Natural killer cell (primary cell): ENCODE results near the gene MAB21L4. TPM values are rescaled to one million over a fixed set of nuclear protein-coding genes. Genes with fewer than 3 reads are reported as not detected.

ENCODE experiments used
- ATAC-seq, 3 donors: fragments of 150-1000 bp in 2 of 3; fragments of 200-7000 bp in 1 of 3; cut with Tn5 transposase; 1 replicate in 1 of 3; 2 replicates in 2 of 3; pipeline ENCODE4 v1.10.0; 2021; ENCODE audit warnings: mild to moderate bottlenecking in 2 of 3, moderate library complexity in 2 of 3
- DNase-seq, 2 donors: peaks; one replicate each; pipeline versions ENCODE4 v3.0.0 to v3.0.0-alpha.2; 2013 to 2021; ENCODE audit warnings: mixed read lengths in 1 of 2
- H3K27ac ChIP-seq: one replicate; pipeline ENCODE4 v1.5.1; 2013; ENCODE audit warnings: mild to moderate bottlenecking, low read length
- H3K27me3 ChIP-seq: one replicate; pipeline ENCODE4 v1.6.1; 2013; ENCODE audit warnings: low read length; ENCODE audit not compliant: control insufficient read depth, insufficient read depth
- H3K36me3 ChIP-seq: one replicate; pipeline ENCODE4 v1.6.1; 2013; ENCODE audit warnings: low read length; ENCODE audit not compliant: control insufficient read depth, insufficient read depth
- H3K4me1 ChIP-seq: one replicate; pipeline ENCODE4 v1.6.1; 2013; ENCODE audit warnings: low read length; ENCODE audit not compliant: control insufficient read depth, insufficient read depth
- H3K4me3 ChIP-seq: one replicate; pipeline ENCODE4 v1.5.1; 2013; ENCODE audit warnings: low read length
- H3K9me3 ChIP-seq: one replicate; pipeline ENCODE4 v1.6.1; 2013; ENCODE audit warnings: low read length; ENCODE audit not compliant: control insufficient read depth, insufficient read depth
- H3K27ac Mint-ChIP-seq, 2 donors: one replicate each; pipeline ENCODE4 v1.8.0; 2022; ENCODE audit warnings: mild to moderate bottlenecking in 2 of 2, mixed read lengths in 2 of 2, moderate library complexity in 1 of 2
- H3K27me3 Mint-ChIP-seq, 2 donors: one replicate each; pipeline ENCODE4 v1.8.0; 2022; ENCODE audit warnings: low read depth in 2 of 2, mixed read lengths in 2 of 2
- H3K36me3 Mint-ChIP-seq: one replicate; pipeline ENCODE4 v1.8.0; 2022; ENCODE audit warnings: mixed read lengths
- H3K4me1 Mint-ChIP-seq, 2 donors: one replicate each; pipeline ENCODE4 v1.8.0; 2022; ENCODE audit warnings: mixed read lengths in 2 of 2
- H3K4me3 Mint-ChIP-seq: one replicate; pipeline ENCODE4 v1.8.0; 2022; ENCODE audit warnings: mild to moderate bottlenecking, moderate library complexity, mixed read lengths
- H3K9me3 Mint-ChIP-seq, 2 donors: one replicate each; pipeline ENCODE4 v1.8.0; 2022; ENCODE audit warnings: mixed read lengths in 2 of 2
- WGBS: methylation state at CpG from one replicate; pipeline ENCODE4 v1.1.7; 2013; ENCODE audit warnings: missing lambda C conversion rate; ENCODE audit not compliant: insufficient coverage; 5-methylcytosine and 5-hydroxymethylcytosine counted together
- intact Hi-C: fragments of 100-400 bp; cut with micrococcal nuclease; formaldehyde crosslinking; loops from one replicate; pipeline ENCODE4 v1.14.2; 2022
- total RNA-seq, 4 donors: library from RNA; stranded (reverse); fragments of 120-200 nt in 1 of 4; gene quantifications; one replicate each; pipeline versions ENCODE4 v1.2.3 to v1.2.4, GENCODE V29; 2013 to 2022
- TF ChIP-seq, protein P1 (sequence below): fragments of 200-600 bp; IDR thresholded peaks from one replicate; pipeline ENCODE4 v1.8.0; 2022; ENCODE audit warnings: antibody characterized with exemption

Gene MAB21L4
- total RNA-seq, 3 donors from 2014 or later (not counting 1 experiment from before 2014, with no cell fraction given): not detected

DNA sequence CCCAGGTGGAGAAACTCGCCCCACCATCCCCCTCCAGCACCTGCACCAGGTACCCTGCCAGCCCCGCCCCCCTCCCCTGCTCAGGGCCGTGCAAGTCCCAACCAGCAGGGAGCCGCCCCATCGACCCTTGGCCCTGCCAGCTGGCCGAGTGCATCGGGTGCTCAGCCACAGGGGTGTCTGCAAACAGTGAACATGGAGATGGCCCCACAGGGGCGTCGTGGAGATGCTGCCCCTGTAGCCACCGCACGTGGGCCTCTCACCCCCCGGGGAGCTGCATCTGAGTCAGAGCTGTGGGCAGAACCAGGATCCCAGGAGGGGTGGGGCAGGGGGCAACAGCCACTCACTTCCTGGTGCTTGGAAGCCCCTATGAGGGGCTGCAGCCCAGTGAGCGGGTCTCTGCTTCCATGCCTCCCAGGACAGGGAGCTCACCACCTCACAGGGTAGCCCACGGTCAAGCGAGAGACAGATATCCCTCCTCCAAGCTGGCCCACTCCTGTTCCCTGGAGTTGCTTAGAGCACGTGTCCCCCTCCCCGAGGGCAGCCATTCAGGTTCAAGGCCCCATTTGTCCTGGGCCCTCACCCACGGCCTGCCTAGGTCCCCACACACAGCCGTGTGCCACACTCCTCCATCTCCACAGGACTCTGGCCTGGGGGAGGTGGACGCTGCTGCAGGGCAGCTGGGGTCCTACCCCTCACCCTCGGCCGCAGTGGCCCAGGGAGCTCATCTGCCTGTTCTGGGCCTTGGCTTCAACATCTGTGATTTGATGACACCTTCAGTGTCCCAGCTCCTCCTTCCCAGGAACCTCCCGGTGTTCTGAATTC, 1.1 kb upstream of the MAB21L4 start:
- TF ChIP-seq, protein P1, sequence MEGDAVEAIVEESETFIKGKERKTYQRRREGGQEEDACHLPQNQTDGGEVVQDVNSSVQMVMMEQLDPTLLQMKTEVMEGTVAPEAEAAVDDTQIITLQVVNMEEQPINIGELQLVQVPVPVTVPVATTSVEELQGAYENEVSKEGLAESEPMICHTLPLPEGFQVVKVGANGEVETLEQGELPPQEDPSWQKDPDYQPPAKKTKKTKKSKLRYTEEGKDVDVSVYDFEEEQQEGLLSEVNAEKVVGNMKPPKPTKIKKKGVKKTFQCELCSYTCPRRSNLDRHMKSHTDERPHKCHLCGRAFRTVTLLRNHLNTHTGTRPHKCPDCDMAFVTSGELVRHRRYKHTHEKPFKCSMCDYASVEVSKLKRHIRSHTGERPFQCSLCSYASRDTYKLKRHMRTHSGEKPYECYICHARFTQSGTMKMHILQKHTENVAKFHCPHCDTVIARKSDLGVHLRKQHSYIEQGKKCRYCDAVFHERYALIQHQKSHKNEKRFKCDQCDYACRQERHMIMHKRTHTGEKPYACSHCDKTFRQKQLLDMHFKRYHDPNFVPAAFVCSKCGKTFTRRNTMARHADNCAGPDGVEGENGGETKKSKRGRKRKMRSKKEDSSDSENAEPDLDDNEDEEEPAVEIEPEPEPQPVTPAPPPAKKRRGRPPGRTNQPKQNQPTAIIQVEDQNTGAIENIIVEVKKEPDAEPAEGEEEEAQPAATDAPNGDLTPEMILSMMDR: no peak

DNA sequence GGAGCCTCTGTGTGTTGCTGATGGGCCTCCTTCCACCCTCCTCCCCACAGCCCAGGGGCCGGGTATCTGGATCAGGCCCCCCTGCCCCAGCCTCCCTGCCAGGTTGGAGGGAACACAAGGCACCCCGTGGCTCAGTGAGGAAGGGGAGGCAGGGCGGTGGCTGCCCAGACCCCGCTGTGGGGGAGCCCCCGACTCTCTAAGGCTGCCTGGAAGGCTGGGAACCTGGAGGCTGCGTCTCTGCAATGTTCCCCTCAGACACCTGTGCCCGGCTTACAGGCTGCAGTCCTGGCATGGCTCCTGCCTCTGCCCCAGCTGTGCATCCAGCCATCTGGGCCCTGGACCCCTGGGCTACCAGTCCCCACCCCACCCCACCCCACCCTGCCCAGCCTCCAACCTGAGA, 438 bp upstream of the MAB21L4 start:
- H3K36me3 ChIP-seq: no peaks in the 10 kb centered on the region
- TF ChIP-seq, protein P1: no peak
- no peak overlapping the region for H3K4me3 ChIP-seq
- no peaks in the 10 kb centered on the region for H3K27me3 ChIP-seq
- DNase-seq (no peak), ATAC-seq (no peak)
- Mint-ChIP-seq H3K4me3 (no peak overlapping the region), H3K27me3 (no peaks in the 10 kb centered on the region), H3K9me3 (no peaks in the 10 kb centered on the region), H3K4me1 (no peaks in the 10 kb centered on the region), H3K36me3 (no peaks in the 10 kb centered on the region), H3K27ac (no peak overlapping the region)
- no peak overlapping the region for H3K27ac ChIP-seq
- intact Hi-C loops: no loop called here
- H3K4me1 ChIP-seq: peaks cover 7% of the 10 kb centered on the region
- 84% methylated on average over 7 of the region's 7 CpGs for WGBS
- no peaks in the 10 kb centered on the region for H3K9me3 ChIP-seq

More for the DNA sequence above, 1.1 kb upstream of the MAB21L4 start:
- H3K9me3 Mint-ChIP-seq: no peaks in the 10 kb centered on the region
- H3K4me3 ChIP-seq: no peak overlapping the region
- H3K27me3 Mint-ChIP-seq: no peaks in the 10 kb centered on the region
- H3K36me3 Mint-ChIP-seq: no peaks in the 10 kb centered on the region
- no peak overlapping the region for H3K4me3 Mint-ChIP-seq
- no peaks in the 10 kb centered on the region for H3K36me3 ChIP-seq
- no peak overlapping the region for H3K27ac Mint-ChIP-seq
- intact Hi-C loops: no loop called here
- no peak for ATAC-seq
- H3K27ac ChIP-seq: no peak overlapping the region
- WGBS: 82% methylated on average over 23 of the region's 23 CpGs
- peaks cover 7% of the 10 kb centered on the region for H3K4me1 ChIP-seq
- no peaks in the 10 kb centered on the region for H3K9me3 ChIP-seq
- H3K4me1 Mint-ChIP-seq: no peaks in the 10 kb centered on the region
- no peak for DNase-seq
- no peaks in the 10 kb centered on the region for H3K27me3 ChIP-seq

DNA sequence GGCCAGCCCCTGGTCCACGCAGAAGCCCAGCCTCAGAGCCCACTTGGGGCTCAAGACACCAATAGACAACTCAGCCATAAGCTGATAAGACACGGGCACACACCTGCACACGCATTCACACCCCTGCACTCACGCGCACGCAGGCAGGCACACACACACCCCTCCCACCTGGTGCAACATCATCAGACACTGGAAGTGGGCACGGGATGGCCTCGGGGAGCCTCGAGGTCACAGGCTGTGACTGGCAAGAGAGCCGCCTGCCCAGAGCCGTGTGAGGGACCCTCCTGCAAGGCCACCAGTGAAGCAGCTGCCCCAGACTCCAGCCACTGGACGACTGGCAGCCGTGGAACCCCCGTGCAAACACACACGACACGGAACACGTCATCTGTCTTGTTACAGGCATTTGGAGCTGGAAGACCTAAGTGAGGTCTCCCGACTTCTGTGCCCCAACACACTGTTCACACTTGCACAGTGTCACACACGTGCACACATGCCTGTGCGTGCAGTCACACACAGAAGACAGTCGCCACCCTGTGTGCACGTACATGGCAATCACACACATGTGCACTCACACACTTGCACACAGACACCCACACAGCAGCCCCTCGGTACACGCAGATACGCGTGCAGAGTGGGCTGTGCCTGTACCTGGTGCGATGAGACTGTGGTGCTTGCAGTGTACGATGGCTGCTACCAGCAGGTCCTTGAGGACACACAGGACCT, 959 bp downstream of the MAB21L4 start:
- Mint-ChIP-seq H3K9me3 (no peaks in the 10 kb centered on the region), H3K4me3 (no peak overlapping the region), H3K4me1 (no peaks in the 10 kb centered on the region), H3K27me3 (no peaks in the 10 kb centered on the region), H3K36me3 (no peaks in the 10 kb centered on the region), H3K27ac (no peak overlapping the region)
- intact Hi-C loops: no loop called here
- H3K27me3 ChIP-seq: no peaks in the 10 kb centered on the region
- DNase-seq (no peak), ATAC-seq (no peak)
- H3K4me1 ChIP-seq: peaks cover 7% of the 10 kb centered on the region
- H3K27ac ChIP-seq: no peak overlapping the region
- no peak overlapping the region for H3K4me3 ChIP-seq
- no peaks in the 10 kb centered on the region for H3K36me3 ChIP-seq
- TF ChIP-seq, protein P1: no peak
- WGBS: 88% methylated on average over 28 of the region's 28 CpGs
- H3K9me3 ChIP-seq: no peaks in the 10 kb centered on the region
